Activated CD8-positive, alpha-beta T cell treated with anti-CD3 and anti-CD28 coated beads, Interleukin-2, amount 10 ng/mL, durations not matched to agents 7 days and 5 days (primary cell): ENCODE data around the gene NAA15. TPM values are rescaled to one million over a fixed set of nuclear protein-coding genes. Genes with fewer than 3 reads are reported as not detected.
"Not testable (repeated sequence)": the region's sequence is repeated elsewhere in the genome, so short reads cannot be mapped to it uniquely, and the experiment has no call there.

ENCODE experiments used
- ATAC-seq: fragments of 150-1000 bp; cut with Tn5 transposase; one replicate; pipeline ENCODE4 v1.10.0; 2021; ENCODE audit warnings: moderate library complexity
- CTCF ChIA-PET: fragments of 350-600 bp; sonication (Branson Sonifier 250); formaldehyde crosslinking; loops from one replicate; lab custom pipeline; 2021; ENCODE audit warnings: antibody characterized with exemption; lab: Charles Lee
- POLR2A ChIA-PET: fragments of 350-600 bp; sonication (Branson Sonifier 250); formaldehyde crosslinking; loops from one replicate; lab custom pipeline; 2021; ENCODE audit warnings: antibody characterized with exemption; lab: Charles Lee
- DNase-seq: peaks from one replicate; pipeline ENCODE4 v3.0.0-alpha.2; 2020
- H3K27ac Mint-ChIP-seq: one replicate; pipeline ENCODE4 v1.8.0; 2021; ENCODE audit warnings: mild to moderate bottlenecking, mixed read lengths
- H3K27me3 Mint-ChIP-seq: one replicate; pipeline ENCODE4 v1.8.0; 2021; ENCODE audit warnings: low read depth, mixed read lengths
- H3K36me3 Mint-ChIP-seq: one replicate; pipeline ENCODE4 v1.8.0; 2021; ENCODE audit warnings: low read depth, mixed read lengths
- H3K4me1 Mint-ChIP-seq: one replicate; pipeline ENCODE4 v1.8.0; 2021; ENCODE audit warnings: low read depth, mixed read lengths
- H3K4me3 Mint-ChIP-seq: one replicate; pipeline ENCODE4 v1.8.0; 2021; ENCODE audit warnings: mild to moderate bottlenecking, mixed read lengths
- H3K9me3 Mint-ChIP-seq: one replicate; pipeline ENCODE4 v1.8.0; 2022; ENCODE audit warnings: mixed read lengths; ENCODE audit not compliant: insufficient read depth
- total RNA-seq, 2 experiments: library from RNA; stranded (reverse); gene quantifications; one replicate each; pipeline ENCODE4 v1.2.3, GENCODE V29; 2021

NAA15 gene
- total RNA-seq, 2 experiments from 2014 or later = 61.2 to 66.2 TPM

DNA sequence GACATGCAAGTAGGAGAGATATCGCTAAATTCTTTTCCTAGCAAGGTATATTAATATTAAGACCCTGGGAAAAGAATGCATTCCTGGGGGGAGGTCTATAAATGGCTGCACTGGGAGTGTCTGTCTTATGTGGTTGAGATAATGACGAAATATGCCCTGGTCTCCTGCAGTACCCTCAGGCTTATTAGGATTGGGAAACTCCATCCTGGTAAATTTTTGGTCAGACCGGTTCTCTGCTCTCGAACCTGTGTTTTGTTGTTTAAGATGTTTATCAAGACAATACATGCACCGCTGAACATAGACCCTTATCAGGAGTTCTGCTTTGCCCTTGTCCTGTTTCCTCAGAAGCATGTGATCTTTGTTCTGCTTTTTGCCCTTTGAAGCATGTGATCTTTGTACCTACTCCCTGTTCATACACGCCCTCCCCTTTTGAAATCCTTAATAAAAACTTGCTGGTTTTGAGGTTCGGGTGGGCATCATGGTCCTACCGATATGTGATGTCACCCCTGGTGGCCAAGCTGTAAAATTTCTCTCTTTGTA lies 113.4 kb downstream of the NAA15 start:
- H3K4me3 Mint-ChIP-seq, H3K27me3 Mint-ChIP-seq, DNase-seq, H3K9me3 Mint-ChIP-seq, H3K27ac Mint-ChIP-seq, ATAC-seq: not testable (repeated sequence)
- Mint-ChIP-seq H3K36me3 (peaks cover 19% of the 10 kb centered on the region), H3K4me1 (peaks cover 14% of the 10 kb centered on the region)
- ChIA-PET POLR2A (interaction anchor here (0.6 kb wide), 1 partner anchor 225 kb away, joined by 3 read pairs; no protein-coding TSS in a partner anchor), CTCF (interaction anchor here (1.2 kb wide), 1 partner anchor 10 kb away, joined by 3 read pairs; no protein-coding TSS in a partner anchor)

GRCh38 chr4:139416073-139416673 lies 114.9 kb downstream of the NAA15 start:
- ChIA-PET CTCF (interaction anchor here (0.6 to 1.4 kb wide), 12 partner anchors 9 to 815 kb away, joined by 3 to 9 read pairs (median 3); partner anchors contain the start of gene NOCT), POLR2A (no interaction called here)
- DNase-seq = peak; percentile 42
- peaks cover 30% of the 10 kb centered on the region for H3K36me3 Mint-ChIP-seq
- peaks cover 15% of the 10 kb centered on the region for H3K4me1 Mint-ChIP-seq
- no peak overlapping the region for H3K4me3 Mint-ChIP-seq
- H3K9me3 Mint-ChIP-seq = no peaks in the 10 kb centered on the region
- no peaks in the 10 kb centered on the region for H3K27me3 Mint-ChIP-seq
- peak; percentile 49 for ATAC-seq
- no peak overlapping the region for H3K27ac Mint-ChIP-seq

DNA sequence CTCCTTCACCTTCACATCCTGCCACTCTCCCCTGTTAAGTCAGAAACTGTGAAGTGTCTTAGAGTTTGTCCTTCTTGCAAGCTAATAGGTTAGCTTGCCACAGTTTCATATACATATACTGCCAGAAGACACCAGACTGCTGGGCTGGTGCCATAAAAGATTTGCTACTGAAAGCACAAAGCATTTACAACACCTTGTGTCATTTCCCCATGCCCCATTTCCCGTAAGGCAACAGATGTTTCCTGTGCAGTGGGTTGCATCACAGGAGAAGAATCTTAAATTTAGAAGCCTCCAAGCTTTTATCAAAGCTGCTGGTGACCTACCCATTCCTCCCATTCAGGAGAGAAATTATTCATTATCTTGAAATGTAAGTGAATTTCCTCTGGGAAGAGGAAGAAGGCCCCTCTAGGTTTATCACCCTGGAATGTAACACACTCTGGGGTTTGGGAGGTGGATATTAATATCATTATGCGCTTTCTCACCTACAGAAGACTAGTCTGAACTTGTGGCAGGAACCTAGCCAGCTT lies 118.1 kb downstream of the NAA15 start:
- Mint-ChIP-seq H3K36me3 (peaks cover 28% of the 10 kb centered on the region), H3K27me3 (no peaks in the 10 kb centered on the region), H3K4me3 (no peak overlapping the region), H3K4me1 (peaks cover 15% of the 10 kb centered on the region), H3K27ac (peak overlapping the region; percentile 76), H3K9me3 (no peaks in the 10 kb centered on the region)
- CTCF ChIA-PET = interaction anchor here (0.9 to 1.7 kb wide), 2 partner anchors 34 to 389 kb away, joined by 4 to 6 read pairs; no protein-coding TSS in a partner anchor
- POLR2A ChIA-PET = interaction anchor here (1.0 to 1.1 kb wide), 2 partner anchors 13 to 34 kb away, joined by 3 to 8 read pairs; no protein-coding TSS in a partner anchor
- ATAC-seq (peak; percentile 36), DNase-seq (peak; percentile 53)

DNA sequence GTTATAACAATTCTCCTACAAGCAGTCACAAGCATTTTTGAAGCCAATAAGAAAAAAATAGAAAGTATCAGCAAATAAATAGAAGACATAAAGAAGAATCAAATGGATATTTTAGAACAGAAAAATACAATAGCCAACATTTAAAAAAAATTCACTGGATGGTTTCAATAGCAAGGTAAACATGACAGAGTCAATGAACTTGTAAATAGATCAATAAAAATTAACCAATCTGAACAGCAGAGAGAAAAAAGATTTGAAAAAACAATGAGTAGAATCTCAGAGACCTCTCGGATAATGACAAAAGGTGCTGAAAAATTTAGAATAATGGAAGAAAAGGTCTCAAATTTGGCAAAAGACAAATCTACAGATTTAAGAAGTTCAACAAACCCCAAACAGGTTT lies 119.3 kb downstream of the NAA15 start:
- peaks cover 20% of the 10 kb centered on the region for H3K36me3 Mint-ChIP-seq
- H3K4me3 Mint-ChIP-seq = no peak overlapping the region
- POLR2A ChIA-PET = no interaction called here
- H3K9me3 Mint-ChIP-seq = no peaks in the 10 kb centered on the region
- CTCF ChIA-PET = no interaction called here
- no peak overlapping the region for H3K27ac Mint-ChIP-seq
- peaks cover 15% of the 10 kb centered on the region for H3K4me1 Mint-ChIP-seq
- no peaks in the 10 kb centered on the region for H3K27me3 Mint-ChIP-seq
- DNase-seq (no peak), ATAC-seq (no peak)

GRCh38 chr4:139436122-139436521 lies 134.8 kb downstream of the NAA15 start:
- ChIA-PET CTCF (interaction anchor here (0.7 kb wide), 1 partner anchor 16 kb away, joined by 4 read pairs; no protein-coding TSS in a partner anchor), POLR2A (no interaction called here)
- Mint-ChIP-seq H3K27me3 (no peaks in the 10 kb centered on the region), H3K9me3 (peaks cover 23% of the 10 kb centered on the region), H3K36me3 (peaks cover 40% of the 10 kb centered on the region), H3K4me1 (peaks cover 6% of the 10 kb centered on the region), H3K27ac (no peak overlapping the region), H3K4me3 (no peak overlapping the region)
- ATAC-seq (no peak), DNase-seq (no peak)

DNA sequence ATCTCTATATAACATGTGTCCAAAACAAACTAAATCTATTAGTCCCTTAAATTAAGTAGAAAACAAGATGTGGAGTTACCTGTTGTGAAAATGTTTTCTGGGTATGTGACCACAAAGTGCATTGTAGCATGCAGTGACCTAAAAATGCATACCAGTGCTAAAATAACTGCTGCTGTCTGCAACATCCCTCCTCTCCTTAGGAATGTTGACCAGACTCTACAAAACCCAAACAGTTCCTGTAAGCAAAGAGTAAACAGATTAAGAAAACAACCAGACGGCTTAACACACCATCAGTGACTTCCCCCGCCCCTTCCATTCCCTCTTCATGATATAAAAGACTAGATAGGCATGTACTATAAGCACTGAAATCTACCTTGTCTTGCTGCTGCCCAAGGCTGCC lies 136.8 kb downstream of the NAA15 start:
- H3K36me3 Mint-ChIP-seq = peaks cover 35% of the 10 kb centered on the region
- no peak for ATAC-seq
- no peak overlapping the region for H3K4me3 Mint-ChIP-seq
- H3K27ac Mint-ChIP-seq = no peak overlapping the region
- CTCF ChIA-PET = interaction anchor here (0.9 to 1.4 kb wide), 2 partner anchors 15 to 168 kb away, joined by 3 to 4 read pairs; no protein-coding TSS in a partner anchor
- H3K4me1 Mint-ChIP-seq = peaks cover 6% of the 10 kb centered on the region
- H3K9me3 Mint-ChIP-seq = peaks cover 23% of the 10 kb centered on the region
- no peaks in the 10 kb centered on the region for H3K27me3 Mint-ChIP-seq
- POLR2A ChIA-PET = no interaction called here
- DNase-seq = no peak

DNA sequence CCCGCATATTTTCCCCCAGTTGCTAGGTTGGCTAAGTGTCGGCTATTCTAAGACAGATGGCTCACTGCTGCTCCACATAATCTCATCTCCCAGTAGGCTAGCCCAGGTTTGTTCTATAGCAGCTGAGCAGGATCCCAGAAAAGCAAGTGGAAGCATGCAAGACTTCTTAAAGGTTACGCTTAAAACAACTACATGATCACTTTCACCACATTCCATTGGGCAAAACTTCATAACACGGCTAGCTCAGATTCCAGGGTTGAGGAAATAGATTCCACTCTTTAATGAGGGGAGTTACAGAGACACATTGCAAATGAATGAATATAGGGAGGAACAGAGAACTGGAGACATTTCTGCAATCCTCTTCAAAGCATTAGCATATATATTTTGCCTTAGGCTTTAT lies 139.7 kb downstream of the NAA15 start:
- ChIA-PET CTCF (no interaction called here), POLR2A (no interaction called here)
- Mint-ChIP-seq H3K27me3 (no peaks in the 10 kb centered on the region), H3K36me3 (peaks cover 33% of the 10 kb centered on the region), H3K9me3 (peaks cover 23% of the 10 kb centered on the region), H3K4me3 (no peak overlapping the region), H3K4me1 (peaks cover 3% of the 10 kb centered on the region), H3K27ac (no peak overlapping the region)
- DNase-seq (no peak), ATAC-seq (no peak)

DNA sequence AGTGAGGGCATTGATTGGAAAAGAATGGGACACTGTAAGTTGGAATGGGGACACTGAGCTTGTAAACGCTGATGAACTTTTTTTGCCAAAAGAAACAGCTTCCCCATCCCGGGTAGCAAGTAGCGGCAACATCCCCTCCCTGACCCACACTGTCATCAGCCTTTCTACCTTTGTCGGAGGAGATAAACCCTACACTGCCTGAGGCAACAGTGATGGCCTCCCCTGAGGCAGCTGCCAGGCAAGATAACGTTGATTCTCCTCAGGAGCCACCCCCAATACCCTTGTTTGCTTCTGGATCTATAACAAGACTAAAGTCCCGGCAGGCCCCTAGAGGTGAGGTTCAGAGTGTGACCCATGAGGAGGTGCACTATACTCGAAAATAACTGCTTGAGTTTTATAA lies 142.4 kb downstream of the NAA15 start:
- ATAC-seq = no peak
- ChIA-PET CTCF (no interaction called here), POLR2A (no interaction called here)
- no peaks in the 10 kb centered on the region for H3K4me1 Mint-ChIP-seq
- H3K27ac Mint-ChIP-seq = no peak overlapping the region
- no peak overlapping the region for H3K4me3 Mint-ChIP-seq
- DNase-seq = no peak
- peaks cover 18% of the 10 kb centered on the region for H3K36me3 Mint-ChIP-seq
- H3K9me3 Mint-ChIP-seq = peaks cover 13% of the 10 kb centered on the region
- no peaks in the 10 kb centered on the region for H3K27me3 Mint-ChIP-seq

- DNase-seq, CTCF ChIA-PET, H3K9me3 Mint-ChIP-seq, H3K27ac Mint-ChIP-seq, H3K4me1 Mint-ChIP-seq, H3K27me3 Mint-ChIP-seq, H3K4me3 Mint-ChIP-seq, ATAC-seq: not testable (repeated sequence)
- POLR2A ChIA-PET = interaction anchor here (0.8 kb wide), 1 partner anchor 13 kb away, joined by 3 read pairs; no protein-coding TSS in a partner anchor
- peaks cover 10% of the 10 kb centered on the region for H3K36me3 Mint-ChIP-seq
These were observed 143.6 kb downstream of the NAA15 start for GRCh38 chr4:139444881-139445280.

DNA sequence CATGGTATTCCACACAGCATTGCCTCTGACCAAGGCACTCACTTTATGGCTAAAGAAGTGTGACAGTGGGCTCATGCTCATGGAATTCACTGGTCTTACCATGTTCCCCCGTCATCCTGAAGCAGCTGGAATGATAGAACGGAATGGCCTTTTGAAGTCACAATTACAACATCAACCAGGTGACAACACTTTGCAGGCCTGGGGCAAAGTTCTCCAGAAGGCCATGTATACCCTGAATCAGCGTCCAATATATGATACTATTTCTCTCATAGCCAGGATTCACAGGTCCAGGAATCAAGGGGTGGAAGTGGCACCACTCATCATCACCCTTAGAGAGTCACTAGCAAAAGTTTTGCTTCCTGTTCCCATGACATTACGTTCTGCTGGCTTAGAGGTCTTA lies 145.8 kb downstream of the NAA15 start:
- H3K36me3 Mint-ChIP-seq, H3K4me1 Mint-ChIP-seq, H3K27me3 Mint-ChIP-seq, H3K9me3 Mint-ChIP-seq, H3K4me3 Mint-ChIP-seq, CTCF ChIA-PET, DNase-seq, H3K27ac Mint-ChIP-seq, POLR2A ChIA-PET, ATAC-seq: not testable (repeated sequence)

GRCh38 chr4:139450586-139450985 lies 149.3 kb downstream of the NAA15 start:
- ChIA-PET CTCF (no interaction called here), POLR2A (no interaction called here)
- Mint-ChIP-seq H3K27me3 (no peaks in the 10 kb centered on the region), H3K4me3 (no peak overlapping the region), H3K9me3 (no peaks in the 10 kb centered on the region), H3K36me3 (peaks cover 4% of the 10 kb centered on the region), H3K27ac (no peak overlapping the region), H3K4me1 (peaks cover 29% of the 10 kb centered on the region)
- no peak for ATAC-seq
- no peak for DNase-seq

GRCh38 chr4:139451997-139452396 lies 150.7 kb downstream of the NAA15 start:
- Mint-ChIP-seq H3K27me3 (no peaks in the 10 kb centered on the region), H3K27ac (peak overlapping the region; percentile 98), H3K36me3 (peaks cover 6% of the 10 kb centered on the region), H3K9me3 (no peaks in the 10 kb centered on the region), H3K4me1 (peaks cover 42% of the 10 kb centered on the region), H3K4me3 (peak overlapping the region; percentile 89)
- ChIA-PET POLR2A (no interaction called here), CTCF (interaction anchor here (1.0 to 2.0 kb wide), 3 partner anchors 16 to 106 kb away, joined by 3 to 4 read pairs (median 4); no protein-coding TSS in a partner anchor)
- DNase-seq (no peak), ATAC-seq (no peak)
